ENCODE measurements around the gene GALK2.

DNA sequence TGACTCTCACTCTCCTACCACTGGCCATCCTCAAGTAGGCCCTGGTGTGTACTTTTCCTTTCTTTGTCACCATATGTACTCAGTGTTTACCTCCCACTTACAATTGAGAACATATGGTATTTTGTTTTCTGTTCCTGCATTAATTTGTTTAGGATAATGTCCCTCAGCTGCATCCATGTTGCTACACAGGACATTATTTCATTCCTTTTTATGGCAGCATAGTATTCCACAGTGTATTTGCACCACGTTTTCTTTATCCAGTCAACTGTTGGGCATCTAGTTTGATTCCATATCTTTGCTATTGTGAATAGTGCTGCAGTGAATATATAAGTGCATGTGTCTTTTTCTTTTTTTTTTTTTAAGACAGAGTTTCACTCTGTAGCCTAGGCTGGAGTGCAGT, 126.2 kb downstream of the GALK2 start:
- TF ChIP-seq, protein P1, sequence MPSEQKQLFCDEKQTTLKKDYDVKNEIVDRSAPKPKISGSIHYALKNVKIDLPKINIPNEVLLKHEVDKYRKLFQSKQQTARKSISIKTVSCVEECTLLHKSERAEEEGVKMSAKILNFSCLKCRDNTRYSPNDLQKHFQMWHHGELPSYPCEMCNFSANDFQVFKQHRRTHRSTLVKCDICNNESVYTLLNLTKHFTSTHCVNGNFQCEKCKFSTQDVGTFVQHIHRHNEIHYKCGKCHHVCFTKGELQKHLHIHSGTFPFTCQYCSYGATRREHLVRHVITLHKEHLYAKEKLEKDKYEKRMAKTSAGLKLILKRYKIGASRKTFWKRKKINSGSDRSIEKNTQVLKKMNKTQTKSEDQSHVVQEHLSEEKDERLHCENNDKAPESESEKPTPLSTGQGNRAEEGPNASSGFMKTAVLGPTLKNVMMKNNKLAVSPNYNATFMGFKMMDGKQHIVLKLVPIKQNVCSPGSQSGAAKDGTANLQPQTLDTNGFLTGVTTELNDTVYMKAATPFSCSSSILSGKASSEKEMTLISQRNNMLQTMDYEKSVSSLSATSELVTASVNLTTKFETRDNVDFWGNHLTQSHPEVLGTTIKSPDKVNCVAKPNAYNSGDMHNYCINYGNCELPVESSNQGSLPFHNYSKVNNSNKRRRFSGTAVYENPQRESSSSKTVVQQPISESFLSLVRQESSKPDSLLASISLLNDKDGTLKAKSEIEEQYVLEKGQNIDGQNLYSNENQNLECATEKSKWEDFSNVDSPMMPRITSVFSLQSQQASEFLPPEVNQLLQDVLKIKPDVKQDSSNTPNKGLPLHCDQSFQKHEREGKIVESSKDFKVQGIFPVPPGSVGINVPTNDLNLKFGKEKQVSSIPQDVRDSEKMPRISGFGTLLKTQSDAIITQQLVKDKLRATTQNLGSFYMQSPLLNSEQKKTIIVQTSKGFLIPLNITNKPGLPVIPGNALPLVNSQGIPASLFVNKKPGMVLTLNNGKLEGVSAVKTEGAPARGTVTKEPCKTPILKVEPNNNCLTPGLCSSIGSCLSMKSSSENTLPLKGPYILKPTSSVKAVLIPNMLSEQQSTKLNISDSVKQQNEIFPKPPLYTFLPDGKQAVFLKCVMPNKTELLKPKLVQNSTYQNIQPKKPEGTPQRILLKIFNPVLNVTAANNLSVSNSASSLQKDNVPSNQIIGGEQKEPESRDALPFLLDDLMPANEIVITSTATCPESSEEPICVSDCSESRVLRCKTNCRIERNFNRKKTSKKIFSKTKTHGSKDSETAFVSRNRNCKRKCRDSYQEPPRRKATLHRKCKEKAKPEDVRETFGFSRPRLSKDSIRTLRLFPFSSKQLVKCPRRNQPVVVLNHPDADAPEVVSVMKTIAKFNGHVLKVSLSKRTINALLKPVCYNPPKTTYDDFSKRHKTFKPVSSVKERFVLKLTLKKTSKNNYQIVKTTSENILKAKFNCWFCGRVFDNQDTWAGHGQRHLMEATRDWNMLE (tag by site-specific recombination; conservative IDR thresholded peaks at IDR 0.05; ENCODE audit: low read depth): no peak
- TF ChIP-seq, protein P2, sequence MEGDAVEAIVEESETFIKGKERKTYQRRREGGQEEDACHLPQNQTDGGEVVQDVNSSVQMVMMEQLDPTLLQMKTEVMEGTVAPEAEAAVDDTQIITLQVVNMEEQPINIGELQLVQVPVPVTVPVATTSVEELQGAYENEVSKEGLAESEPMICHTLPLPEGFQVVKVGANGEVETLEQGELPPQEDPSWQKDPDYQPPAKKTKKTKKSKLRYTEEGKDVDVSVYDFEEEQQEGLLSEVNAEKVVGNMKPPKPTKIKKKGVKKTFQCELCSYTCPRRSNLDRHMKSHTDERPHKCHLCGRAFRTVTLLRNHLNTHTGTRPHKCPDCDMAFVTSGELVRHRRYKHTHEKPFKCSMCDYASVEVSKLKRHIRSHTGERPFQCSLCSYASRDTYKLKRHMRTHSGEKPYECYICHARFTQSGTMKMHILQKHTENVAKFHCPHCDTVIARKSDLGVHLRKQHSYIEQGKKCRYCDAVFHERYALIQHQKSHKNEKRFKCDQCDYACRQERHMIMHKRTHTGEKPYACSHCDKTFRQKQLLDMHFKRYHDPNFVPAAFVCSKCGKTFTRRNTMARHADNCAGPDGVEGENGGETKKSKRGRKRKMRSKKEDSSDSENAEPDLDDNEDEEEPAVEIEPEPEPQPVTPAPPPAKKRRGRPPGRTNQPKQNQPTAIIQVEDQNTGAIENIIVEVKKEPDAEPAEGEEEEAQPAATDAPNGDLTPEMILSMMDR (tag by site-specific recombination; IDR thresholded peaks at IDR 0.05): no peak
- TF ChIP-seq, protein P3, sequence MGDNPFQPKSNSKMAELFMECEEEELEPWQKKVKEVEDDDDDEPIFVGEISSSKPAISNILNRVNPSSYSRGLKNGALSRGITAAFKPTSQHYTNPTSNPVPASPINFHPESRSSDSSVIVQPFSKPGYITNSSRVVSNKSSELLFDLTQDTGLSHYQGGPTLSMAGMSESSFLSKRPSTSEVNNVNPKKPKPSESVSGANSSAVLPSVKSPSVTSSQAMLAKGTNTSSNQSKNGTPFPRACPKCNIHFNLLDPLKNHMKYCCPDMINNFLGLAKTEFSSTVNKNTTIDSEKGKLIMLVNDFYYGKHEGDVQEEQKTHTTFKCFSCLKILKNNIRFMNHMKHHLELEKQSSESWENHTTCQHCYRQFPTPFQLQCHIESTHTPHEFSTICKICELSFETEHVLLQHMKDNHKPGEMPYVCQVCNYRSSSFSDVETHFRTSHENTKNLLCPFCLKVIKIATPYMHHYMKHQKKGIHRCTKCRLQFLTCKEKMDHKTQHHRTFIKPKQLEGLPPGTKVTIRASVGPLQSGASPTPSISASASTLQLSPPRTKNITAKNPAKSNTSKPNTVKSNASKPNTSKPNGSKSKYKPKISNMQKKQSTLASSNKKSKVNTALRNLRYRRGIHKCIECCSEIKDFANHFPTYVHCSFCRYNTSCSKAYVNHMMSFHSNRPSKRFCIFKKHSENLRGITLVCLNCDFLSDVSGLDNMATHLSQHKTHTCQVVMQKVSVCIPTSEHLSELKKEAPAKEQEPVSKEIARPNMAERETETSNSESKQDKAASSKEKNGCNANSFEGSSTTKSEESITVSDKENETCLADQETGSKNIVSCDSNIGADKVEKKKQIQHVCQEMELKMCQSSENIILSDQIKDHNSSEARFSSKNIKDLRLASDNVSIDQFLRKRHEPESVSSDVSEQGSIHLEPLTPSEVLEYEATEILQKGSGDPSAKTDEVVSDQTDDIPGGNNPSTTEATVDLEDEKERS (tag by site-specific recombination; IDR thresholded peaks at IDR 0.05): no peak

Data from HEK293 (cell line).